ENCODE measurements around the gene LENG1. TPM values are rescaled to one million over a fixed set of nuclear protein-coding genes. Genes with fewer than 3 reads are reported as not detected.

LENG1 gene
- total RNA-seq, 1 experiment from 2014 or later = 7.6 TPM

DNA sequence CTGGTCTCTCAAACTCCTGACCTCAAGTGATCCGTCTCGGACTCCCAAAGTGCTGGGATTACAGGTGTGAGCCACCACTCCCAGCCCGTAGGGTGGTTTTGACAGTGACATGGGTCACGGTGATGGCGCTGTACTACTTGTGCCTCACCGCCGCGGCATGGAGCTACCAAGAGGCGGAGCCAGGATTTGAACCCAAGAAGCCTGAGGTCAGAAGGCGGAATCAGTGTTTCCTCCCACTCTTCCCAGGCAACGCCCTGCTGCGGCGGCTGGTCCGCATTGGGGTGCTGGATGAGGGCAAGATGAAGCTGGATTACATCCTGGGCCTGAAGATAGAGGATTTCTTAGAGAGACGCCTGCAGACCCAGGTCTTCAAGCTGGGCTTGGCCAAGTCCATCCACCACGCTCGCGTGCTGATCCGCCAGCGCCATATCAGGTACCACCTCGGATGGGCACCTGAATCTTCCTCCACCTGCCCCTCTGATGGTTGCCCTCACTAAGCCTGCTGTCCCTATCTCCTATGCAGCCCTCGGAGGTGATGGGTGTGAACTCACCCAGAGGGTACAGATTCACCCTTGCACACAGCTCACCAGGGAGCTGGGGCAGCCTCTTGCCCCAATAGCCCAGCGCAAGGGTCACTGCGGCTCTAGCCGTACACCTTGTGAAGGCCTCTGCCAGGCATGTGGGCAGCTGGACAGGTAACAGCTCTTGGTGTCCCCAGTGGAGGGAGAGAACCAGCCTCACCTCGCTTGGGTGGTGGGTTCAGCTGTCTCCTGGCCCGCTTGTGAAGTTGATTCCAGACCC lies 46.7 kb upstream of the LENG1 start:
- TF ChIP-seq TCF7L2 (IDR thresholded peaks at IDR 0.05; ENCODE audit: borderline replicate concordance, extremely low read depth, insufficient read depth, insufficient read length) (no peak), POLR2A (IDR thresholded peaks at IDR 0.05; ENCODE audit: borderline replicate concordance, extremely low read depth, insufficient read depth, insufficient read length) (no peak), EZH2phosphoT487 (IDR thresholded peaks at IDR 0.05; ENCODE audit: borderline replicate concordance) (no peak), RAD21 (IDR thresholded peaks at IDR 0.05; ENCODE audit: low read depth) (no peak), CEBPB (IDR thresholded peaks at IDR 0.05; ENCODE audit: low read depth) (no peak), SRF (IDR thresholded peaks at IDR 0.05; ENCODE audit: low read depth) (no peak), JUND (IDR thresholded peaks at IDR 0.05) (no peak), SP1 (IDR thresholded peaks at IDR 0.05; ENCODE audit: low read depth) (no peak), ZNF274 (IDR thresholded peaks at IDR 0.05; ENCODE audit: low read depth, low read length) (no peak), EGR1 (IDR thresholded peaks at IDR 0.05; ENCODE audit: low read depth) (no peak)
- intact Hi-C loops (cut with micrococcal nuclease) = no loop called here
- Histone ChIP-seq H3K27ac (ENCODE audit: low read depth, low read length) (no peak overlapping the region), H3K4me1 (ENCODE audit: control insufficient read depth in 1 of 2, insufficient read depth in 2 of 2, low read length in 2 of 2) (peaks cover 18 to 63% of the 10 kb centered on the region in 2 experiments), H3K4me3 (replicated peaks in 1 of 2; ENCODE audit: low read depth in 1 of 2, low read length in 2 of 2) (no peak overlapping the region), H3K9me3 (ENCODE audit: control insufficient read depth in 1 of 2, insufficient read depth in 1 of 2, low read depth in 1 of 2, low read length in 2 of 2) (no peaks in the 10 kb centered on the region), H4K20me1 (ENCODE audit: insufficient read depth) (peaks cover 73% of the 10 kb centered on the region; the same call in 1 of the 2 replicates), H3K9ac (ENCODE audit: low read length) (peak overlapping the region; percentile 18; the same call in 1 of the 2 replicates), H3K4me2 (ENCODE audit: low read length) (no peak overlapping the region), H2AFZ (ENCODE audit: low read depth, low read length, poor library complexity, severe bottlenecking) (no peak overlapping the region), H3K27me3 (ENCODE audit: insufficient read depth, low read length) (no peaks in the 10 kb centered on the region), H3K36me3 (ENCODE audit: control insufficient read depth in 1 of 2, insufficient read depth in 2 of 2, low read length in 2 of 2) (peaks cover 55 to 70% of the 10 kb centered on the region in 2 experiments), H3K9me2 (ENCODE audit: insufficient read depth) (no peaks in the 10 kb centered on the region), H3K79me2 (ENCODE audit: insufficient read depth, low read length) (peaks cover 68% of the 10 kb centered on the region)
- BruUV-seq (replicated peaks) = no TSS peak
- DNase-seq (ENCODE audit: low read depth, low spot score) = no peak
- ChIA-PET CTCF (no interaction called here), RAD21 (ENCODE audit: low non-redundant PET in 1 of 2, low total read pairs in 2 of 2, uncharacterized antibody in 2 of 2, unreplicated experiment in 2 of 2) (no interaction called here), POLR2A (interaction anchor here (1.7 to 2.5 kb wide), 2 partner anchors 12 to 16 kb away, joined by 4 to 16 read pairs; partner anchors contain the start of genes MBOAT7 and TSEN34)
- no peak for ATAC-seq

All from HCT116 (cell line).